ENCODE measurements around the gene PCYT1B.
A peak's percentile ranks its signal among the peaks of the same experiment; 100 is the strongest.
"Not testable (repeated sequence)": the region's sequence is repeated elsewhere in the genome, so short reads cannot be mapped to it uniquely, and the experiment has no call there.

Gene PCYT1B

DNA sequence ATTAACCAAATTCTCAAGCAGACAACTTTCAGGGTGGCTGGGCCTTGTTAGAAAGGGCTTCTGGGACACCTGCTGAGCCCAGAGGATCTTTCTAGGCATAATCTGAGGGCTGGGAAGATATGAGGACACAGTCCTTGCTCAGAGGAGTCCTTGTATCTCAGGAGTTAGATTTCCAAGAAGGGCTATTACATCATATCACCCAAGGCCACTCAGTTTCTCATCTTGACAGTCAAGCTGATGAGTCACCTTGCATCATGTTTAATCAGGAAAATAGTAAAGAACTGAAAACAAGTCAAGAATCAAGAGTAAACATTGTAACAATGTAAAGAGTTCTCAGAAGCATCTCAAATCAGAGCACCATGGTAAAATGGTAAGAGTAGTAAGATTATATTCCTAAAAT lies 4.0 kb downstream of the PCYT1B start:
- FAIRE-seq: no peak

DNA sequence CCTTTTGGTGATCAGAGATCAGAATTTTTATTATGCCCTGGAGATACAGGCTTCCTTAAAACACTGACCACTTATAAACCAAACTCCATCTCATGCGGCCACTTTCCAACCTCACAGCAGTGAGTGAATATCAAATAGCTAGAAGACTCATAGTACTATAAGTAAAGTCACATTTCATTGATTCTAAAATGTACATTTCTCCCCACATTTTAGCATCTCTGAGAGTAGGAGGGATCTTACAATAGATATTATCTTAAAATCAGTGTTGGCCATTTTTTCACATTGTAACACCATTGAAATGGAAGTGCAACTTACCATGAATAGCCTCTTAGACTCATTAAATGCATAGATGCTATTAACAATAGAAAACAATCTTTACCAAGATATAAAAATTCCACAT lies 17.4 kb downstream of the PCYT1B start:
- no peak for FAIRE-seq

DNA sequence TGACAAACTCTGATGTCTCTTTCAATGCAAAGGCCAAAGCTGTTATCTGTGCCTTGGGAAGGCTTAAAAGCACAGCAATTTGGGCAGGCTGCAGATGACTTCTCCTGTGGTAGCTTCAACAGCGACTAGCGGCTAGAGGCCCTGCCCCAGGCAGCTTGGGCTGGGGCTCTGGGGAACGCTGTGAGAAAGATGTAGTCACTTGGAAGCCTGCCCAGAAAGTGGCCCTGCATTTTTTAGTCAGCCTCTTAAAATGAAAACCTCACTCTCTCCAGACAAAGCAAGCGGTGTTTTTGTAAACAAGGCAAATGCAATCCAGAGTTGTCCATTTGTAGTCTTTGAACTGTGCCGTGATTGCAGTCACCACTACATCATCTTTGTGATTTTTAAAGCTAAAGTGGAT lies 27.5 kb downstream of the PCYT1B start:
- FAIRE-seq: no peak

DNA sequence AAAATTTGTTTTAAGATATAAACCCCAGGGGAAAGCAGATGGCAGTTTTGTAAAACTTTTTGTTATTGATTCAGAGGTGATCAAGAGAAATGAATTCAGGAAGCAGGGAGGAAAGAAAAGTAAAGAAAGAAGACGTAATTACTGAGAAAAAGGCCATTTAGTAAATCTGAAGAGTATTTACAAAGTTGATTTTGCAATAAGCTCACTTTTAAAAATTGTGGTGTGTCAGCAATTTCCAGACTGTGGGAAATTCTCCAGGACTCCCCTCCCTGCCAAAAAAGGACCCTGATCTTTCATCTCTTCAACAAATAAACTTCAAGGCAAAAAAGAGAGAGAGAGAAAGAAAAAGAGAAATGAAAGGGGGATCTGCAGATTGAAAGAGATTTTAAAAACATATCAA lies 36.6 kb downstream of the PCYT1B start:
- FAIRE-seq: no peak

DNA sequence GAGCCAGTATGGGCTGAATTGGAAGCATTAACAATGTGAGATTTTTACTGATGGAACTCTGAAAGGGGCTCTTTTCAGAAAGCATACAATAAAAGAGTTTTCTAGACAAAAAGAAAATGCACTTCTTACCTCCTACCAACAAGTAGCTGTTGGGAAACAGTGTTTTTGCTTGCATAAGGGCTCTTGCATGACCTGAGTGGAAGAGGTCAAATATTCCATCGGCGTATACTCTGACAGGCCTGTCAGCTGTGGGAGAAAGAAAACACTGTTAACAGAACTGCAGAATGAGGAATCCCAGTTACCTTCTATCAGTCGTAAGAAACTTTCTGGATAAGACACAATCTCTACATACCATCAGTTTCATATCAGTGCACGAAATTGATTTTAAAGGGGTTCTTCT lies 39.5 kb downstream of the PCYT1B start:
- no peak for FAIRE-seq

DNA sequence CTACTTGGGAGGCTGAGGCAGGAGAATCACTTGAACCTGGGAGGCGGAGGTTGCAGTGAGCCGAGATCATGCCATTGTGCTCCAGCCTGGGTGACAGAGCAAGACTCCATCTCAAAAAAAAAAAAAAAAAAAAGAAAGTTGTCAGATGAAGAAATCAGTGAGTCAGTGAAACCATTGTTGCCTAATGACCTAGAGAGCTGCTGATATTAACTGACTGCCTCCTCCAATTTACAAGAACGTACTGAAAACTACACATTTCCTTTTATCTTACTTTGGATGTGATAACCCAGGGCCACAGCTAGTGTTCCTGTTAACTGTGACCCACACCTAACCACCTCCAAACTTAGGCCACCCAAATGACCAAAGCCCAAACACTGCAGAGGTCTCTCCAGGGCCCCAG lies 41.2 kb downstream of the PCYT1B start:
- FAIRE-seq: not testable (repeated sequence)

DNA sequence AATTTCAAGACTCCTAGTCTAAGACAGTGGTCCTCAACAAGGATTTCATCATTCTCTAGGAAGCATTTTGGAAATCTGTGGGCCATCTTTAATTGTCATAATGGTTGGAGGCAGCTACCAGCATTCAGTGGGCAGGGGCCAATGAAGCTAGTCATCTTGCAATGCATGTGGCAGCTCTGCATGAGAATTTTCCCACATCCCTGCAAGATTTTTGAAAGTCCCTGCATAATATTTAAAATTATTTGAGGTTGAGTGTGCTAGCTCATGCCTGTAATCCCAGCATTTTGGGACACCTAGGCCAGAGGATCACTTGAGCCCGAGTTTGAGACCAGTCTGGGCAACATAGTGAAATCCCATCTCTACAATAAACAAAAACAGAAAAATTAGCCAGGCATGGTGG lies 44.0 kb downstream of the PCYT1B start:
- FAIRE-seq: no peak

DNA sequence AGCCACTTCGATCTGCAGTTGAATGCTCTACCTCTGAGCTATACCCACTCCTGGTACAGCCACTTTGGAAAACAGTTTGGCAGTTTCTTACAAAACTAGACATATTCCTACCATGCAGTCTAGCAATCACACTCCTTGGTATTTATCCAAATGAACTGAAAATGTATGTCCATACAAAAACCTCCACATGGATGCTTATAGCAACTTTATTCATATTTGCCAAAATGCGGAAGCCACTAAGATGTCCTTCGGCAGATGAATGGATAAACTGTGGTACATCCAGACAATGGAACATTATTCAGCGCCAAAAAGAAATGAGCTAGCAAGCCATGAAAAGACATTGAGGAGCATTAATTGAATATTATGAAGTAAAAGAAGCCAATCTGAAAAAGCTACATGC lies 45.3 kb downstream of the PCYT1B start:
- no peak for FAIRE-seq

DNA sequence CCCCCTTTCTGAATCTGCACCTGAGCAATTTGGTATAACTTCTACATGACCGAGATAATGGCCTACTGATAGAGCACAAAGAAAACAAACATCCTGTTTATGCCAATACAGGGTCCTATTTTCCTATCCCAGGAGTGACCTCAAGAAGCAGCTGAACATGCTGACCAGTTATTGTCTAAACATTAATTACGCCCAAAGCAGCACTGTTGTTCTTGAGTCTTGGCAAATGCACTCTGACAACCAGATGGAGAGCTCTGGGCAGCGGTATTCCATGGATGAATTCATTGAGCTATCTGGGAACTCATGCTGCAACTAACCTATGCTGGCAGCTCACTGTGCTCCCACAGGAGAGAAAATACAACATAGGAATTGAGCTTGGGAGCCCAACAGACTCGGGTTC lies 52.6 kb downstream of the PCYT1B start:
- FAIRE-seq: no peak

DNA sequence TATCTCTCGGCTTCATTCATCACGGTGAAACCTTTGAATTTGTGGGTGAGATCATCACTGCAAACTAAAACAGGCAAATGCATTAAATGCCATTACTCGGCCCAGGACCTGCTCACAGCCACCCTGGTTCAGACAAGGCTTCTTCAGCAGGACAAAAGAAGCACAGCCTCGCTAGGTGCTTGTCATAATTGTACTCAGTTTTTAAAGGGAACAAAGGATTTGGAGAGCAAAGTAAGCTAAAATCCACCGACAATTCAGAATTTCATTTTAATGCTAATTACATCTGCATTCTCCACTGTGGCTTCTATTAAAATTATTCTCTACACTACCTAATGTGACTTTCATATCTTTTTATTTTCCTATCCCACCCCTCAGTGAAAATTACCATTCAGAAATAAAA lies 57.0 kb downstream of the PCYT1B start:
- no peak for FAIRE-seq

DNA sequence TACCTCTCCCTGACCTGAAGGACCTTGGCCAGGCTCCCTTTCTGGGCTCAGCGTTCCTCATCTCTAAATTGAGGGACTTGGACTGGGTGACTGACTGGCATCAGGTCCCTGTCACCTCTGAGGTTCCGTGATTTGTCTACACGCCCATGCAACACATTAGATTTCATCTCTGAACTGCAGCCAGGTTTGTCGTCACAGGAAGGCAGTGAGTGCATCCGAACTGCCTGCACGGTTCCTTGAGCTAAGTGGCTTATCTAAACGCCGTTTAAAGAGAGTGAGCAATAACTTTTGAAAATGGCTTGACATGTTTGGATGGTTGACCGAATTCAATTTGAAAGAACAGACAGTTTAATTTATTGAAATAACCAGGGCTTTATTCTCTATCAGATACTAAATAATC lies 70.1 kb downstream of the PCYT1B start:
- no peak for FAIRE-seq

DNA sequence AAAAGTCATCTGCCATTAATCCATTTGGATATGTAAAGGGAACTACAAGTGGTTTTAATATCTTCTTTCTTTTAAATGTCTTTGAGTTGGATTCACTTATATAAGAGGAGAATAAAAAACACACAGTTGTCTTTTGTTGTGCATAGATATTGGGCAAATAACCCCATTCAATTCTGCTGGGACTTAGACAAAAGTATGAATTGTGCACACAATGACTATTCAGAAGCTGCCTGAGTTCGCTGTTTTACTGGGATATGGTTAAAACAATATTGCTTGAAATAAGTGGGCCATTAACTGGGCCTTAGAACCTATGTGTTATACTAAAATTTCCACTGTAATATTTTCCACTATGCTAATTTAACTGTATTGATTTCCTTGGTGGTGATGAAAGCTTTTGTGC lies 71.7 kb downstream of the PCYT1B start:
- FAIRE-seq: no peak

DNA sequence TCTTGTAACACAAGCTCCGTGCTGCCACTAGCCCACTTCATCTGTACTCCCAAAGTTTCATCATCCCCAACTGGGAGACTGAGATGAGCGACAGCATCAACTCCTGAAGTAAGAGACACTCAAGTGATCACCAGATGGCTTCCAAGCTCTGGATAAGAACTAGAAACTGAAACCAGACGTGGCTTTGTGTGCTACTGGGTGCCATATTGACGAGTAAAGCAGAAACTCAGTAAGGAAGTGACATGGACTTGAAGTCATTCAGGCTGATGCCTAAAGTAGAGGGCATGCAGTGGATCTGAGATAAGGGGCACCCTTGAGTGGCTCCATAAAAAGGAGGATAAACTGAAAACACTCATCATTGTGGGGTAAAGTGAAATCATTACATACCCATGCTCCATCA lies 72.4 kb downstream of the PCYT1B start:
- FAIRE-seq: no peak

DNA sequence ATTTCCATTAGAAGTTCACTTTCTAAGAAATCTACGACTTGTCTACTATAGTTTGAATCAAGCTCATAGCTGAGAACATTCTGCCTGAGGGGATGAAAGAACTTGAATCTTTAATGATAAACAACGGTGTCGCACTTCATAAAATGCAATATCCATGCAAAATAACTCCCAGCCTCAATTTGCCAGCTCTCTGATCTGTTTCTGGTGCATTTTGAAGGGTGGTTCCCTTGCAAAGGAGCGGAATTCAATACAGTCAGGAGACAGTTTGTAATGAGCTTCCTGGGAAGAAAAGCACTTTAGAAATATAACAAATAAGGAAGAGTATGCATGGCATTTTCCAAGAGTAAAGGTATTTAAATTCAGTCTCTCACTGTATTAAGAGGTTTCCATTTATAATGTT lies 80.0 kb downstream of the PCYT1B start:
- no peak for FAIRE-seq

DNA sequence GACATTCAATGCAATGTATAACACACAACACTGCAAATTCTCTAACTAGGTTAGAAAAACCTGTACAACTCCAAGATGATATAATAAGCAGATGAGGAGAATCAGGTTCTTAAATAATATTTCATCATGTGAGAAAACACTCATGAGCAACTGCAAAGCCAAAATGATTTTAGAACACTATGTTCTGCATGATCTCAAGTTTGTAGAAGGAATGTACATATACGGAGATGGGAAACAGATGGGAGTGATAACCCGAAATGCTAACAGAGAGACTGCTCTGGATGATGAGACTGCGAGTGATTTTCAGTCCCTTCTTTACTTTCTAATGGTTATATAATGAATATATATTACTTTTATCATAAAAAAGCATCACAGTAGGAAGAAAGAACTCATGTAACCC lies 80.9 kb downstream of the PCYT1B start:
- no peak for FAIRE-seq

DNA sequence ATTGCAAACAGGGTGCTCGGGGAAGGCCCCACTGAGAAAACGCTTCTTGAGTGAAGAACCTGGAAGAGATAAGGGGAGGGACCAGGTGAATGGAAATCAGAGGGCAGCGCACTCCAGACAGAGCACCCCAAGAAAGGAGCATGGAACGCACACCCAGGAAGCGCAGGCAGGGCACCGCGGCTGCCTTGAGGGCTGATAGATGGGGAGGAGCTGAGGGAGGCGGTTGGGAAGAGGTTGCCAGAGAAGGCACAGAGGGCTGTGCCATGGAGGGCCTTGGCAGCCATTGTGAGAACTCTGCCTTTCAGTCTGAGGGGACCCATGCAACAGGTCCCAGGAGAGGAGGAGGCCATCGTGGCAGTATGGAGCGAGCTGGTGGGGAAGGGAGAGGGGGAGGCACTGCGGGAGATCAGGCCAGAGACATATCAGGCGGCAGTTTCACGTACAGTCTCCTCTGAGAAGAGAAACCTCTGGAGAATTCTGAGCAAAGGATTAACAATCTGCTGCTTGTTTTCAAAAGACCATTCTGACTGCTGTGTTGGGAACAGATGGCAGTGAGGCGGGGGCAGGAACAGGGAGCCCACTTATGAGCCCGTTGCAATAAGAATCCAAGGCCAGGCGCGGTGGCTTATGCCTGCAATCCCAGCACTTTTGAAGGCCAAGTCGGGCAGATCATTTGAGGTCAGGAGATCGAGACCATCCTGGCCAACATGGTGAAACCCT lies 83.7 kb downstream of the PCYT1B start:
- FAIRE-seq: no peak

DNA sequence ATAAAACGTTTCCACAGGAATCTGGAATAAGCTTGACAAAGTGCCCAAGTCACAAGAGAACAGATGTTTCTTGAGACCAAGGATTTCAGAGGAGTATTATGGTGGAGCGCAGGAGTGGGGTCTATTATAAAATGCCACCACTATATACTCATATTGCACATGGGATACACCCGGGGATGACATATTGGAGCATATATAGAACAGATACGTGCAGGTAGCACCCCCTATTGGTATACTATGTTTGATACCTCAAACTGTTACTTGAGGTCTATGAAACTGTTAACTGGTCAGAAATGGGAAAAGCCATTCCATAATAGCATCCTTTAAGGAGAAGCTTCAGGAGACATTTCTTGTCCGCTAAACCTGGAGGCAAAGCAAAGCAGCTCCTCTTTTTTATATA lies 86.0 kb downstream of the PCYT1B start:
- peak; percentile 82 for FAIRE-seq

DNA sequence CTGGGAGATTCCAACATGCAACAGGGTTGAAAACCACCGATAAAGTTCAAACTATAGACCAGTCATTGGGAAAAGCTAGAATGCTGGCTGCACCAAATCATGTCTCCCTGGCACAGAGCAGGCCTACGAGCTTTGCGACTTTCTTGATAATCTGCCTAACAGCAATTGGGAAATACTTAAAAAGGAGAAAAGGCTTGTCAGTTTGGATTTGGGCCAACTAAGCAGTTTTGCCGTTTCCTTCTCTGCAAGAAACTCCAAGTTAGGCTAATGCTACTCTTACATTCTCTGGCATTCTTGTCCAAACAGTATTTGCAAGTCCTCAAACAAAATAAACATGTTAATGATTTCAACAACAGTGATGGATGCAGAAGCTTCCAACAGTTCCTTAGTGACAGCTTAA lies 94.1 kb downstream of the PCYT1B start:
- FAIRE-seq: no peak

DNA sequence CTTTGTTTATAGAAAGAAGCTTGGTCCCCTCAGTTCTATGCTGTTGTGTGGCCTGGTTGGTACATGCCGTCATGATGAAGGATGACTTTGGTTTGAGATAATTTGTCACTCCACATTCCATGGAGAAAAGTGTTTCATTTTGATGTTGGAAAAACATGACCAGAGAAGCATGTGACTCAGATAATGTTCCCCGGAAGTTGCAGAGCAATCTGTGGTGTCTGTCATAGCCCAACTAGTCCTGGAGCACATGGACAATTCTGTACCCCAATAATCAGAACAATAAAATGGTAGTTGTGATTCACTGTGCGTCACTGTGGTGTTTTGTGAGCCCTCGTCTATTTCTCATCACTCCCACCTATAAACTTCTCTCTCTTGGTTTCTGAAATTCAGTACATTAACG lies 97.0 kb downstream of the PCYT1B start:
- no peak for FAIRE-seq

DNA sequence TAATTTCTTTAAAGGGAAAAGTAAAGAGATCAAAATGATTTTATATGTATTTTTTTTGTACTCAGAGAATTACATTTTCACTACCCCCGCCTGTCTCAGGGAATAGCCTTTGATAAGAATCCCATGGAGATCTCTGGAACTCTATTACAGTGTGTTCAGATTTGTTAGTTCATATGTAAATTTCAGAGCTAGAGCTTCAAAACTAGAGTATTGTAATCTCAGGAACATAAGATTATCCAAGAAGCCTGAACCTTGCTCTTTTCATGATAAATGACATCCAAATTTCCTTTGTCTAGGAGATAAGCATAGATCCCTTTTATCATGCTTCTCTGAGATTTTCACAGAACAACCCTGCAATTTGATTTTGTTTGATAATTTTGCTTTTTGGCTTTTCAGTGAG lies 99.2 kb downstream of the PCYT1B start:
- FAIRE-seq: no peak

DNA sequence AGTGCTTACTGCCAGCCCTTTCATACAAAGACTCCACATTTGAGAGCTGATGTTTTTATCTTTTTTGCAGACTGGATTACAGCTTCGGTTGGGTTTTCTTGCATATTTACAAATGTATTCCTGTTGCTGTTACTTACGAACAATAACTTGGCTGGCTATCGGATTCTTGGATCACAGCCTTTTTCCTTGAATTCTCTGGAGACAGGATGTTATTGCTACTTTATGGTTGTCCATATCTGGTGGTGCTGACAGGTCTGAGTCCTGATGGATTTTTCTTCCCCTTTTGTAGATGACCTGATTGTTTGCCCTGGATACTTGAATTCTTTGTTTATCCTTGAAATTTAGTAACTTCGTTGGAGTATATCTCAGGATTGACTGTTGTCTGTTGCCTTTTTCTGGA lies 104.4 kb downstream of the PCYT1B start:
- FAIRE-seq: no peak

DNA sequence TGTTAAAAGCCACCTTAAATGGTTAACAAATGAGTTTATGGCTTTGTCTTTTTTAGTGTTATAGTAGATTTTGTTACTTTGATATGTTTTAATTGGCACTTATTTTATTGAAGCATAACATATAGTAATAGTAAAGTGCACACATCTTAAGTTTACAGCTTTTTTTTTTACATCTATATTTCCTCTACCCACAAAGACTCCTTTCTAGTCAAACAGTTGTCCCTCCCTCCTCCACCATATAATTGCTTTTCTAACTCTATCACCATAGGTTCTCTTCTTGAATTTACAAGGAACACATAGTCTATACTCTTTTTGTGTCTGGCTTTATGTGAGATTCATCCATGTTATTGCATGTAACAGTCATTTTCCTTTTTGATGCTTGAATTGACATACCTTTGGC lies 110.6 kb downstream of the PCYT1B start:
- FAIRE-seq: no peak

DNA sequence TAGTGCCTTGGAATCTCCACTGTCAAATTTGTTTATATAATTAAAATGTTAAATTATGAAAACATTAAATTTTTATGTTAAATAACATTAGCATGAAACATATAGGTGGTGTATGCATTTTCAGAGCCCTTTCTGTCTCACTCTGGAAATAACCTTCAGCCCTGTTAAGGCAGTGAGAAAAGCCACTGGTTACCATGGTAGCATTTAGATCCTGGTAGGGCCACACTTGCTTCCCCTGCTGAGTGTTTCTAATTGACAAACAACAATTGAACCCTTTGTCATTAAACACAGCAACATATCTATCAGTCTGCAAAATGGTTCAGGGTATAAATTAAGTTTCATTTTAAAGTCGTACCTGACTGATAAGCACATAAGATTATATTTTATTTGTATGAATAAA lies 118.5 kb downstream of the PCYT1B start:
- no peak for FAIRE-seq

DNA sequence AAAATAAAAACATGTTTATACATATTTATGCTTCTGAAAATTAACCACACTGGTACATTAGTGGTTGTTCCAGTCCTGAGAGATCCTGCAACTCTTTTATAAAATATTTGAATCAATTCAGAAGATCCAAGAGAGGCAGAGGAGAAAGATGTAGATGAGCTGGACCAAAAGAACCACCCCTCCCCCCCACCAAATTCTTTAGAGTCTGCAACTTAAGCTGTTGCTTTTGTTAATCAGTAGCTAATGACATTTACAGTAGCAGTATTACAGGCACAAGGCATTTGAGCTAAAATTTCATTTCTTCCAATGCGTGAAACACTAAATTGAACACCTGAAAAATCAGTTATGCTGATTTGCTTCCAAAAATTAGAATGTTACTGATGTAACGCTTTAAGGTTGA lies 120.5 kb downstream of the PCYT1B start:
- no peak for FAIRE-seq

DNA sequence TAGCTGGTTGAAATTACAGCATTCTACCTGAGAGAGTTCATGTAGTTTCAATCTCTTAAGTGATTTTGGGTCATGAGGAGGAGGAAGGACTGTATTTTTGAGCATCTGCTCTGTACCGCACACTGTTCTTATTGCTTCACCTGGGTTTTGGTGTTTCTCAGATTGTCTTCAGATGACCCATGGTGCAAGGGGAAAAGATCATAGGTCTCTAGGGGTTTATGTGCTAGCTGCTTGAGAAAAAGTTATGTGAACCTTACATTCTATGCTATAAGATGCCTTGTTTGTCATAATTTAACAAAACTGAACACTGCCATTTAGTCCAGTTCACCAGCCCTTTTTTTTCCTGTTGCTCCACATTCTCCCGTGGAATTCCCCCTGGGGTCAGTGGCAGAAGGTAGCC lies 121.7 kb downstream of the PCYT1B start:
- FAIRE-seq: no peak

DNA sequence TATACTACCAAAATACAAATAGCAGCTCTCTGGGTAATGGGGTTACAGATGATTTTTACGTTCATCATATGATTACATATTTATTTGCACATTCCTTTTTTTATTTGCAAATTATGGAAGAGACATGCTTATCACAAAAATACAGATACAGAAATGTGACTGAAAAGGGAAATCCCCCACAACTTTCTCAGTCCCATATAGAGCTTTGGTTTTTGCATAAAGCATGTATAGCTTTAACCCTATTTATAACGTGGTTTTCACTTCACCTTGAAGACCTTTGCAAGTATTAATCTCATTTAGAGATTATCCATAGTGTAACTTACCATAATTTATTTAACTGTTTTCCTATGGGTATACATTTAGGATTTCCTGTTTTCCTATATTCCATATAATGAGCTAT lies 126.7 kb downstream of the PCYT1B start:
- no peak for FAIRE-seq

Measured in G401.6 (cell line).